Glutamatergic neuron (in vitro differentiated cells): Measurements from ENCODE around the gene TEX48. TPM values are rescaled to one million over a fixed set of nuclear protein-coding genes. Genes with fewer than 3 reads are reported as not detected.

Source experiments
- DNase-seq: peaks from one replicate; pipeline ENCODE4 v3.0.0; 2022
- H3K27ac Mint-ChIP-seq: one replicate; pipeline ENCODE4 v1.8.0; 2020; ENCODE audit warnings: mild to moderate bottlenecking, mixed read lengths, inconsistent platforms; ENCODE audit not compliant: unreplicated experiment
- H3K27me3 Mint-ChIP-seq: one replicate; pipeline ENCODE4 v1.8.0; 2020; ENCODE audit warnings: mild to moderate bottlenecking, moderate library complexity, mixed read lengths, inconsistent platforms; ENCODE audit not compliant: unreplicated experiment
- H3K36me3 Mint-ChIP-seq: one replicate; pipeline ENCODE4 v1.8.0; 2020; ENCODE audit warnings: mild to moderate bottlenecking, mixed read lengths, inconsistent platforms; ENCODE audit not compliant: unreplicated experiment
- H3K4me1 Mint-ChIP-seq: one replicate; pipeline ENCODE4 v1.8.0; 2020; ENCODE audit warnings: mild to moderate bottlenecking, low read depth, mixed read lengths, inconsistent platforms; ENCODE audit not compliant: unreplicated experiment
- H3K4me3 Mint-ChIP-seq: one replicate; pipeline ENCODE4 v1.8.0; 2020; ENCODE audit warnings: mild to moderate bottlenecking, mixed read lengths, inconsistent platforms; ENCODE audit not compliant: unreplicated experiment
- H3K9me3 Mint-ChIP-seq: one replicate; pipeline ENCODE4 v1.8.0; 2020; ENCODE audit warnings: mild to moderate bottlenecking, moderate library complexity, mixed read lengths, inconsistent platforms; ENCODE audit not compliant: unreplicated experiment
- total RNA-seq: library from RNA; stranded (reverse); fragmentation: NEBNext Ultra II Directional; extraction: Animal tissue kit (Norgen Biotek cat#: 25700); gene quantifications from one replicate; pipeline ENCODE4 v1.2.1, GENCODE V29; 2021; ENCODE audit not compliant: unreplicated experiment
- TF ChIP-seq, protein P1 (sequence below): fragments of 200-600 bp; sonication (generic); IDR thresholded peaks from one replicate; pipeline ENCODE4 v1.5.0; 2021; ENCODE audit not compliant: partially characterized antibody, unreplicated experiment

The TEX48 gene
- total RNA-seq, 1 donor from 2014 or later = not detected

DNA sequence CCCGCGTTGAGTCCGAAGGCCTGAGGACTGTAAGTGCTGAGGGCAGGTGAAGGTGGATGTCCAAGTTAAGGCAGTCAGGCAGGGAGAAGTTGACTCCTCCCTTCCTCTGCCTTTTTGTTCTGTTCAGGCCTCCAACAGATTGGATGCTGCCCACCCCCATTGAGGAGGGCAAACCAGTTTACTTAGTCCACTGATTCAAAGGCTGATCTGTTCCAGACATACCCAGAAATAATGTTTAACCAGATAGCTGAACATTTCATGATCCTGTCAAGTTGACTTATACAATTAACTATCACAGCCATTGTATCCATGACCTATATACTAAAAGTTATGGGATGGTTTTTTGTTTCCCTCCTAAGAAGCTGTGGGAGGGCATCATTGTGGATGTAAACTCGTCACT, 8.3 kb upstream of the TEX48 start:
- TF ChIP-seq, protein P1, sequence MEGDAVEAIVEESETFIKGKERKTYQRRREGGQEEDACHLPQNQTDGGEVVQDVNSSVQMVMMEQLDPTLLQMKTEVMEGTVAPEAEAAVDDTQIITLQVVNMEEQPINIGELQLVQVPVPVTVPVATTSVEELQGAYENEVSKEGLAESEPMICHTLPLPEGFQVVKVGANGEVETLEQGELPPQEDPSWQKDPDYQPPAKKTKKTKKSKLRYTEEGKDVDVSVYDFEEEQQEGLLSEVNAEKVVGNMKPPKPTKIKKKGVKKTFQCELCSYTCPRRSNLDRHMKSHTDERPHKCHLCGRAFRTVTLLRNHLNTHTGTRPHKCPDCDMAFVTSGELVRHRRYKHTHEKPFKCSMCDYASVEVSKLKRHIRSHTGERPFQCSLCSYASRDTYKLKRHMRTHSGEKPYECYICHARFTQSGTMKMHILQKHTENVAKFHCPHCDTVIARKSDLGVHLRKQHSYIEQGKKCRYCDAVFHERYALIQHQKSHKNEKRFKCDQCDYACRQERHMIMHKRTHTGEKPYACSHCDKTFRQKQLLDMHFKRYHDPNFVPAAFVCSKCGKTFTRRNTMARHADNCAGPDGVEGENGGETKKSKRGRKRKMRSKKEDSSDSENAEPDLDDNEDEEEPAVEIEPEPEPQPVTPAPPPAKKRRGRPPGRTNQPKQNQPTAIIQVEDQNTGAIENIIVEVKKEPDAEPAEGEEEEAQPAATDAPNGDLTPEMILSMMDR = no peak
- H3K4me3 Mint-ChIP-seq = no peak overlapping the region
- H3K27me3 Mint-ChIP-seq = peaks cover 2% of the 10 kb centered on the region
- peaks cover 2% of the 10 kb centered on the region for H3K9me3 Mint-ChIP-seq
- no peak overlapping the region for H3K27ac Mint-ChIP-seq
- no peak for DNase-seq
- H3K36me3 Mint-ChIP-seq = no peaks in the 10 kb centered on the region
- no peaks in the 10 kb centered on the region for H3K4me1 Mint-ChIP-seq

DNA sequence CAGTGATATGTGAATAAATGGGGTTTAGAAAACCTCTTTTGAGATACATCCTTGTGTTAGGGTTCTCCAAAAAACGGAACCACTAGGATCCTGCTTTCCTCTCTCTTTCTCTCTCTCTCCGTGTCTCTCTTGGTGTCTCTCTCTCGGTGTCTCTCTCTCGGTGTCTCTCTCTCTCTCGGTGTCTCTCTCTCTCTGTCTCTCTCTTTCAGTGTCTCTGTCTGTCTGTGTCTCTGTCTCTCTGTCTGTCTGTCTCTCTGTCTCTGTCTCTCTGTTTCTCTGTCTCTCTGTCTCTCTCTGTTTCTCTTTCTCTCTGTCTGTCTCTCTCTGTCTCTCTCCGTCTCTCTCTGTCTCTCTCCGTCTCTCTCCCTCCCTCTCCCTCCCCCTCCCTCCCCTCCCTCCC, 7.8 kb upstream of the TEX48 start:
- H3K4me1 Mint-ChIP-seq = no peaks in the 10 kb centered on the region

DNA sequence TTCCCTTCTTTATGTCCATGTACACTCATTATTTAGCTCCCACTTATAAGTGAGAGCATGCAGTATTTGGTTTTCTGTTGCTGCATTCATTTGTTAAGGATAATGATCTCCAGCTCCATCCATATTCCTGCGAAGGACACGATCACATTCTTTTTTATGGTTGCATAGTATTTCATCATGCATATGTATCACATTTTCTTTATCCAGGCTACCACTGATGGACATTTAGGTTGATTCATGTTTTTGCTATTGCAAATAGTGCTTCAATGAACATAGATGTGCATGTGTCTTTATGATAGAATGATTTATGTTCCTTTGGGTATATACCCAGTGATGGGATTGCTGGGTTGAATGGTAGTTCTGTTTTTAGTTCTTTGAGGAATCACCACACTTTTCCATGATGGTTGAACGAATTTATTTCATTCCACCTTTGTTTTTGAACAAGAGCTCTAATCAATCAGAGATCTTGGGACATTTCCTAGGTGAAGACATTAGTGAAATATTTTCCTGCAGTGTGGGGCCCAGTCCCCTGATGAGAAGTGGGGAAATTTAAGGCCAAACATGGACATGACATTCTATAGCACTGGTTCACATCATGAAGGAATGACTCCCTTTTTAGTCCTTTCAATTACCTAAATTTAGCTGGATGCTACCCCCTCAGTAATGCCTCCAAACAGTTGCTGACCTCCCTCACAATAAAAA, 7.1 kb upstream of the TEX48 start:
- H3K27me3 Mint-ChIP-seq = peaks cover 2% of the 10 kb centered on the region
- H3K36me3 Mint-ChIP-seq = no peaks in the 10 kb centered on the region
- TF ChIP-seq, protein P1 = no peak
- no peaks in the 10 kb centered on the region for H3K4me1 Mint-ChIP-seq
- H3K27ac Mint-ChIP-seq = no peak overlapping the region
- H3K9me3 Mint-ChIP-seq = peaks cover 2% of the 10 kb centered on the region
- no peak overlapping the region for H3K4me3 Mint-ChIP-seq
- no peak for DNase-seq

More for the DNA sequence above, 7.8 kb upstream of the TEX48 start:
- Mint-ChIP-seq H3K9me3 (peaks cover 2% of the 10 kb centered on the region), H3K27ac (no peak overlapping the region), H3K27me3 (peaks cover 2% of the 10 kb centered on the region), H3K4me3 (no peak overlapping the region), H3K36me3 (no peaks in the 10 kb centered on the region)
- DNase-seq = no peak
- TF ChIP-seq, protein P1 = no peak

DNA sequence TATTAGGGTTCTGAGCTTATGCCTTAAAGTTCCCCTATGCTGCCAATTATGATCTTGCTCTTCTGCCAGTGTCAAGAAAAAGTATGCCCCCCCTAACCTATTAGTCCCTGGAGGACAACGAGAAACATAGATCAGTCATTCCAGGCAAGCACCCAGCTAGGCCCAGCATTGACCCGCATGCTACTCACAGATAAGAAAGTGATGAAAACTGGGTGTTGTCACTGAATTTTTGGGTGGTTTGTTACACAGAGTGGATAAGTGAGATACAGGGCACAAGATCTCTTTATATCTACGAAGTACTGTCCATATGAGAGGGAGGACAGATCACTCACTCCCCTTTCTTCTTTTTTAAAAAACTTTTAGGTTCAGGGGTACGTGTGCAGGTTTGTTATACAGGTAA, 6.4 kb upstream of the TEX48 start:
- Mint-ChIP-seq H3K36me3 (no peaks in the 10 kb centered on the region), H3K9me3 (peaks cover 2% of the 10 kb centered on the region), H3K4me3 (no peak overlapping the region), H3K4me1 (no peaks in the 10 kb centered on the region), H3K27me3 (peaks cover 2% of the 10 kb centered on the region), H3K27ac (no peak overlapping the region)
- TF ChIP-seq, protein P1 = no peak
- no peak for DNase-seq

DNA sequence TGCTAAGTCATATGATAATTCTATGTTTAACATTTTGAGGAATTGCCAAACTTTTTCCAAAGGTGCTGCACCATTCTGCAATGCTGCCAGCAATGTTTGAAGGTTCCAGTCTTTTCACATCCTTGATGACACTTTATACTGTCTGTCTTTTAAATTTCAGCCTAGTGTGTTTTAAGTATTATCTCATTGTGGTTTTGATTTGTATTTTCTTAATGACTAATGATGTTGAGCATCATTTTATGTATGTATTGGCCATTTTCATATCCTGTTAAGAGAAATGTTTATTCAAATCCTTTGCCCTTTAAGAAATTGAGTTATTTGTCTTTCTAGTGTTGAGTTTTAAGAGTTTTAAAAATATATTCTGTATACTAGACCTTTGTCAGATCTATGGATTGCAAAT, 5.0 kb upstream of the TEX48 start:
- no peak overlapping the region for H3K4me3 Mint-ChIP-seq
- peaks cover 2% of the 10 kb centered on the region for H3K27me3 Mint-ChIP-seq
- DNase-seq = no peak
- H3K9me3 Mint-ChIP-seq = peaks cover 2% of the 10 kb centered on the region
- H3K27ac Mint-ChIP-seq = no peak overlapping the region
- no peaks in the 10 kb centered on the region for H3K36me3 Mint-ChIP-seq
- H3K4me1 Mint-ChIP-seq = no peaks in the 10 kb centered on the region
- TF ChIP-seq, protein P1 = no peak
